Measurements from ENCODE around the gene ITGB3.
A peak's percentile ranks its signal among the peaks of the same experiment; 100 is the strongest.

The ITGB3 gene

GRCh38 chr17:47299239-47299910 lies 45.7 kb downstream of the ITGB3 start:
- Histone ChIP-seq H3K4me1 (ENCODE audit: control insufficient read depth, insufficient read depth, low read length, unreplicated experiment) (peaks cover 10% of the 10 kb centered on the region), H2AFZ (ENCODE audit: low read length, unreplicated experiment) (no peak overlapping the region), H3K4me3 (ENCODE audit: low read depth, low read length) (no peak overlapping the region), H3K79me2 (ENCODE audit: control insufficient read depth, insufficient read depth, low read length, unreplicated experiment) (peaks cover 3% of the 10 kb centered on the region), H3K27me3 (ENCODE audit: insufficient read depth, low read length) (no peaks in the 10 kb centered on the region), H3K36me3 (ENCODE audit: insufficient read depth, low read length) (peaks cover 43% of the 10 kb centered on the region), H3K27ac (ENCODE audit: low read depth, low read length) (no peak overlapping the region)

- H3K27me3 ChIP-seq (ENCODE audit: insufficient read depth, low read length), result no peaks in the 10 kb centered on the region
- no peak overlapping the region for H2AFZ ChIP-seq (ENCODE audit: low read length, unreplicated experiment)
- H3K4me3 ChIP-seq (ENCODE audit: low read depth, low read length), result no peak overlapping the region
- H3K4me1 ChIP-seq (ENCODE audit: control insufficient read depth, insufficient read depth, low read length, unreplicated experiment), result peaks cover 9% of the 10 kb centered on the region
- H3K36me3 ChIP-seq (ENCODE audit: insufficient read depth, low read length), result peaks cover 40% of the 10 kb centered on the region
- no peaks in the 10 kb centered on the region for H3K79me2 ChIP-seq (ENCODE audit: control insufficient read depth, insufficient read depth, low read length, unreplicated experiment)
- H3K27ac ChIP-seq (ENCODE audit: low read depth, low read length), result no peak overlapping the region
Measured at GRCh38 chr17:47300718-47301117, 47.1 kb downstream of the ITGB3 start.

GRCh38 chr17:47301161-47301560 lies 47.5 kb downstream of the ITGB3 start:
- H3K4me3 ChIP-seq (ENCODE audit: low read depth, low read length), result no peak overlapping the region
- peaks cover 40% of the 10 kb centered on the region for H3K36me3 ChIP-seq (ENCODE audit: insufficient read depth, low read length)
- no peak overlapping the region for H2AFZ ChIP-seq (ENCODE audit: low read length, unreplicated experiment)
- no peaks in the 10 kb centered on the region for H3K79me2 ChIP-seq (ENCODE audit: control insufficient read depth, insufficient read depth, low read length, unreplicated experiment)
- no peaks in the 10 kb centered on the region for H3K27me3 ChIP-seq (ENCODE audit: insufficient read depth, low read length)
- no peak overlapping the region for H3K27ac ChIP-seq (ENCODE audit: low read depth, low read length)
- peaks cover 13% of the 10 kb centered on the region for H3K4me1 ChIP-seq (ENCODE audit: control insufficient read depth, insufficient read depth, low read length, unreplicated experiment)

- Histone ChIP-seq H3K36me3 (ENCODE audit: insufficient read depth, low read length) (peaks cover 40% of the 10 kb centered on the region), H2AFZ (ENCODE audit: low read length, unreplicated experiment) (no peak overlapping the region), H3K79me2 (ENCODE audit: control insufficient read depth, insufficient read depth, low read length, unreplicated experiment) (no peaks in the 10 kb centered on the region), H3K4me3 (ENCODE audit: low read depth, low read length) (no peak overlapping the region), H3K27ac (ENCODE audit: low read depth, low read length) (no peak overlapping the region), H3K27me3 (ENCODE audit: insufficient read depth, low read length) (no peaks in the 10 kb centered on the region), H3K4me1 (ENCODE audit: control insufficient read depth, insufficient read depth, low read length, unreplicated experiment) (peaks cover 15% of the 10 kb centered on the region)
Measured at GRCh38 chr17:47301831-47302230, 48.2 kb downstream of the ITGB3 start.

- Histone ChIP-seq H3K36me3 (ENCODE audit: insufficient read depth, low read length) (peaks cover 44% of the 10 kb centered on the region), H3K4me3 (ENCODE audit: low read depth, low read length) (no peak overlapping the region), H3K27me3 (ENCODE audit: insufficient read depth, low read length) (no peaks in the 10 kb centered on the region), H2AFZ (ENCODE audit: low read length, unreplicated experiment) (no peak overlapping the region), H3K27ac (ENCODE audit: low read depth, low read length) (no peak overlapping the region), H3K79me2 (ENCODE audit: control insufficient read depth, insufficient read depth, low read length, unreplicated experiment) (no peaks in the 10 kb centered on the region), H3K4me1 (ENCODE audit: control insufficient read depth, insufficient read depth, low read length, unreplicated experiment) (peaks cover 15% of the 10 kb centered on the region)
Measured at GRCh38 chr17:47304186-47304585, 50.6 kb downstream of the ITGB3 start.

- H2AFZ ChIP-seq (ENCODE audit: low read length, unreplicated experiment), result no peak overlapping the region
- peaks cover 41% of the 10 kb centered on the region for H3K36me3 ChIP-seq (ENCODE audit: insufficient read depth, low read length)
- no peaks in the 10 kb centered on the region for H3K27me3 ChIP-seq (ENCODE audit: insufficient read depth, low read length)
- H3K4me3 ChIP-seq (ENCODE audit: low read depth, low read length), result no peak overlapping the region
- peaks cover 15% of the 10 kb centered on the region for H3K4me1 ChIP-seq (ENCODE audit: control insufficient read depth, insufficient read depth, low read length, unreplicated experiment)
- no peaks in the 10 kb centered on the region for H3K79me2 ChIP-seq (ENCODE audit: control insufficient read depth, insufficient read depth, low read length, unreplicated experiment)
- H3K27ac ChIP-seq (ENCODE audit: low read depth, low read length), result peak overlapping the region; percentile 78
Measured at GRCh38 chr17:47305302-47305923, 51.8 kb downstream of the ITGB3 start.

GRCh38 chr17:47310186-47310733 lies 56.6 kb downstream of the ITGB3 start:
- no peaks in the 10 kb centered on the region for H3K27me3 ChIP-seq (ENCODE audit: insufficient read depth, low read length)
- no peak overlapping the region for H3K27ac ChIP-seq (ENCODE audit: low read depth, low read length)
- H3K36me3 ChIP-seq (ENCODE audit: insufficient read depth, low read length), result peaks cover 9% of the 10 kb centered on the region
- H2AFZ ChIP-seq (ENCODE audit: low read length, unreplicated experiment), result no peak overlapping the region
- H3K4me1 ChIP-seq (ENCODE audit: control insufficient read depth, insufficient read depth, low read length, unreplicated experiment), result peaks cover 18% of the 10 kb centered on the region
- H3K4me3 ChIP-seq (ENCODE audit: low read depth, low read length), result no peak overlapping the region
- no peaks in the 10 kb centered on the region for H3K79me2 ChIP-seq (ENCODE audit: control insufficient read depth, insufficient read depth, low read length, unreplicated experiment)

GRCh38 chr17:47311420-47311819 lies 57.8 kb downstream of the ITGB3 start:
- no peaks in the 10 kb centered on the region for H3K79me2 ChIP-seq (ENCODE audit: control insufficient read depth, insufficient read depth, low read length, unreplicated experiment)
- no peak overlapping the region for H3K27ac ChIP-seq (ENCODE audit: low read depth, low read length)
- H3K27me3 ChIP-seq (ENCODE audit: insufficient read depth, low read length), result no peaks in the 10 kb centered on the region
- no peak overlapping the region for H3K4me3 ChIP-seq (ENCODE audit: low read depth, low read length)
- H3K4me1 ChIP-seq (ENCODE audit: control insufficient read depth, insufficient read depth, low read length, unreplicated experiment), result peaks cover 17% of the 10 kb centered on the region
- H3K36me3 ChIP-seq (ENCODE audit: insufficient read depth, low read length), result peaks cover 9% of the 10 kb centered on the region
- no peak overlapping the region for H2AFZ ChIP-seq (ENCODE audit: low read length, unreplicated experiment)

- Histone ChIP-seq H3K36me3 (ENCODE audit: insufficient read depth, low read length) (no peaks in the 10 kb centered on the region), H3K27me3 (ENCODE audit: insufficient read depth, low read length) (no peaks in the 10 kb centered on the region), H3K4me1 (ENCODE audit: control insufficient read depth, insufficient read depth, low read length, unreplicated experiment) (peaks cover 28% of the 10 kb centered on the region), H3K4me3 (ENCODE audit: low read depth, low read length) (peak overlapping the region; percentile 17; the same call in 1 of the 2 replicates), H3K79me2 (ENCODE audit: control insufficient read depth, insufficient read depth, low read length, unreplicated experiment) (no peaks in the 10 kb centered on the region), H3K27ac (ENCODE audit: low read depth, low read length) (peak overlapping the region; percentile 88), H2AFZ (ENCODE audit: low read length, unreplicated experiment) (peak overlapping the region; percentile 27)
Measured at GRCh38 chr17:47315451-47316266, 62.0 kb downstream of the ITGB3 start.

GRCh38 chr17:47316311-47316710 lies 62.7 kb downstream of the ITGB3 start:
- Histone ChIP-seq H3K27me3 (ENCODE audit: insufficient read depth, low read length) (no peaks in the 10 kb centered on the region), H2AFZ (ENCODE audit: low read length, unreplicated experiment) (no peak overlapping the region), H3K4me1 (ENCODE audit: control insufficient read depth, insufficient read depth, low read length, unreplicated experiment) (peaks cover 28% of the 10 kb centered on the region), H3K79me2 (ENCODE audit: control insufficient read depth, insufficient read depth, low read length, unreplicated experiment) (no peaks in the 10 kb centered on the region), H3K36me3 (ENCODE audit: insufficient read depth, low read length) (no peaks in the 10 kb centered on the region), H3K27ac (ENCODE audit: low read depth, low read length) (peak overlapping the region; percentile 88), H3K4me3 (ENCODE audit: low read depth, low read length) (0 out of 2 replicates have a peak overlapping the region, but pooled peaks have one; percentile 8)
